Smooth muscle cell (in vitro differentiated cells): ENCODE results near the gene LEFTY1. TPM values are rescaled to one million over a fixed set of nuclear protein-coding genes. Genes with fewer than 3 reads are reported as not detected.

Experiments
- DNase-seq: peaks from one replicate; lab custom pipeline; 2025; ENCODE audit not compliant: unreplicated experiment; lab: John Stamatoyannopoulos, UW
- H2AFZ ChIP-seq: fragments of 200-600 bp; sonication (generic); 2 replicates; pipeline ENCODE4 v1.6.0; 2016; ENCODE audit warnings: antibody characterized with exemption, low read depth, mild to moderate bottlenecking
- H3F3A ChIP-seq: fragments of 200-600 bp; sonication (generic); 2 replicates; pipeline ENCODE4 v1.6.0; 2017; ENCODE audit warnings: antibody characterized with exemption, low read depth
- H3K27ac ChIP-seq: fragments of 200-600 bp; sonication (generic); 2 replicates; pipeline ENCODE4 v1.5.1; 2016; ENCODE audit warnings: low read depth, mild to moderate bottlenecking
- H3K27me3 ChIP-seq: fragments of 200-600 bp; sonication (generic); 2 replicates; pipeline ENCODE4 v1.6.1; 2016; ENCODE audit warnings: low read depth, mild to moderate bottlenecking
- H3K36me3 ChIP-seq: fragments of 200-600 bp; sonication (generic); 2 replicates; pipeline ENCODE4 v1.5.1; 2016; ENCODE audit warnings: low read depth
- H3K4me1 ChIP-seq: fragments of 200-600 bp; sonication (generic); 2 replicates; pipeline ENCODE4 v1.5.1; 2016; ENCODE audit warnings: low read depth
- H3K4me2 ChIP-seq: fragments of 200-600 bp; sonication (generic); 2 replicates; pipeline ENCODE4 v1.6.0; 2016; ENCODE audit warnings: mild to moderate bottlenecking
- H3K4me3 ChIP-seq: fragments of 200-600 bp; sonication (generic); 2 replicates; pipeline ENCODE4 v1.5.1; 2016; ENCODE audit warnings: mild to moderate bottlenecking
- H3K79me2 ChIP-seq: fragments of 200-600 bp; sonication (generic); 2 replicates; pipeline ENCODE4 v1.6.0; 2016; ENCODE audit warnings: low read depth, mild to moderate bottlenecking
- H3K9ac ChIP-seq: fragments of 200-600 bp; sonication (generic); 2 replicates; pipeline ENCODE4 v1.6.0; 2016; ENCODE audit warnings: low read depth
- H3K9me3 ChIP-seq: fragments of 200-600 bp; sonication (generic); replicated peaks from 2 replicates; pipeline ENCODE4 v1.5.1; 2016; ENCODE audit warnings: low read depth
- H4K20me1 ChIP-seq: fragments of 200-600 bp; sonication (generic); 2 replicates; pipeline ENCODE4 v1.6.0; 2016; ENCODE audit warnings: low read depth
- WGBS: methylation state at CpG from one replicate; pipeline ENCODE4 v1.1.7; 2016; ENCODE audit warnings: low lambda C conversion rate; 5-methylcytosine and 5-hydroxymethylcytosine counted together
- polyA plus RNA-seq: library from polyadenylated mRNA; unstranded; fragments of >200 nt; fragmentation: Nextera tagmentation; extraction: Ambion mirVana; gene quantifications from 2 replicates; pipeline ENCODE4 v1.2.1, GENCODE V29; 2016
- total RNA-seq: library from RNA; depleted of rRNA; stranded (reverse); fragments of >200 nt; gene quantifications from 2 replicates; pipeline ENCODE4 v1.2.3, GENCODE V29; 2014
- TF ChIP-seq, protein P1 (sequence below): fragments of 200-600 bp; sonication (generic); IDR thresholded peaks from 2 replicates; pipeline ENCODE4 v1.5.1; 2017; ENCODE audit warnings: borderline replicate concordance, mild to moderate bottlenecking, antibody characterized with exemption; ENCODE audit not compliant: insufficient read depth, poor library complexity, severe bottlenecking

Gene LEFTY1
- total and polyA plus RNA-seq, 2 experiments from 2014 or later: not detected

DNA sequence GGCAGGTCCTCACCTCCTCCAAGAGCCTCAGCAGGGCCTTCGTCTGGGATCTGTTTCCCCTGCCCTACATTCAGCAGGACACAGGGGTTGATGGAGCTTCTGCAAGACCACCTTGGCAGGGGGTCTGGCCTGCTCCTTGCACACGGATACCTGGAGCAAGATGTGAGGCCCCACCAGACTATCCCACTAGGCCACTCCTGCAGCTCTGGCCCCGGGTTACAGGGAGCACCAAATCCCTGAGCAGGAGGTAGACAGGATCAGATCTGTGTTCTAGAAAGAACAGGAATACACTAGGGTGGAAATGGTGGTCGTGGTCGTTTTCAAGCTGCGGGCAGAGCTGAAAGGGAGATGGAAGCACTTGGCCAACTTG lies 45.5 kb downstream of the LEFTY1 start:
- H3K4me1 ChIP-seq: no peaks in the 10 kb centered on the region
- DNase-seq: no peak
- no peaks in the 10 kb centered on the region for H3K79me2 ChIP-seq
- H4K20me1 ChIP-seq: no peaks in the 10 kb centered on the region
- H3K9me3 ChIP-seq: no peaks in the 10 kb centered on the region
- 92% methylated on average over 6 of the region's 6 CpGs for WGBS
- no peaks in the 10 kb centered on the region for H3K36me3 ChIP-seq
- no peak overlapping the region for H3K27ac ChIP-seq
- no peaks in the 10 kb centered on the region for H3K27me3 ChIP-seq
- no peak overlapping the region for H2AFZ ChIP-seq
- H3K4me3 ChIP-seq: no peak overlapping the region
- TF ChIP-seq, protein P1, sequence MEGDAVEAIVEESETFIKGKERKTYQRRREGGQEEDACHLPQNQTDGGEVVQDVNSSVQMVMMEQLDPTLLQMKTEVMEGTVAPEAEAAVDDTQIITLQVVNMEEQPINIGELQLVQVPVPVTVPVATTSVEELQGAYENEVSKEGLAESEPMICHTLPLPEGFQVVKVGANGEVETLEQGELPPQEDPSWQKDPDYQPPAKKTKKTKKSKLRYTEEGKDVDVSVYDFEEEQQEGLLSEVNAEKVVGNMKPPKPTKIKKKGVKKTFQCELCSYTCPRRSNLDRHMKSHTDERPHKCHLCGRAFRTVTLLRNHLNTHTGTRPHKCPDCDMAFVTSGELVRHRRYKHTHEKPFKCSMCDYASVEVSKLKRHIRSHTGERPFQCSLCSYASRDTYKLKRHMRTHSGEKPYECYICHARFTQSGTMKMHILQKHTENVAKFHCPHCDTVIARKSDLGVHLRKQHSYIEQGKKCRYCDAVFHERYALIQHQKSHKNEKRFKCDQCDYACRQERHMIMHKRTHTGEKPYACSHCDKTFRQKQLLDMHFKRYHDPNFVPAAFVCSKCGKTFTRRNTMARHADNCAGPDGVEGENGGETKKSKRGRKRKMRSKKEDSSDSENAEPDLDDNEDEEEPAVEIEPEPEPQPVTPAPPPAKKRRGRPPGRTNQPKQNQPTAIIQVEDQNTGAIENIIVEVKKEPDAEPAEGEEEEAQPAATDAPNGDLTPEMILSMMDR: no peak
- H3F3A ChIP-seq: no peaks in the 10 kb centered on the region
- H3K9ac ChIP-seq: no peak overlapping the region
- H3K4me2 ChIP-seq: no peak overlapping the region

DNA sequence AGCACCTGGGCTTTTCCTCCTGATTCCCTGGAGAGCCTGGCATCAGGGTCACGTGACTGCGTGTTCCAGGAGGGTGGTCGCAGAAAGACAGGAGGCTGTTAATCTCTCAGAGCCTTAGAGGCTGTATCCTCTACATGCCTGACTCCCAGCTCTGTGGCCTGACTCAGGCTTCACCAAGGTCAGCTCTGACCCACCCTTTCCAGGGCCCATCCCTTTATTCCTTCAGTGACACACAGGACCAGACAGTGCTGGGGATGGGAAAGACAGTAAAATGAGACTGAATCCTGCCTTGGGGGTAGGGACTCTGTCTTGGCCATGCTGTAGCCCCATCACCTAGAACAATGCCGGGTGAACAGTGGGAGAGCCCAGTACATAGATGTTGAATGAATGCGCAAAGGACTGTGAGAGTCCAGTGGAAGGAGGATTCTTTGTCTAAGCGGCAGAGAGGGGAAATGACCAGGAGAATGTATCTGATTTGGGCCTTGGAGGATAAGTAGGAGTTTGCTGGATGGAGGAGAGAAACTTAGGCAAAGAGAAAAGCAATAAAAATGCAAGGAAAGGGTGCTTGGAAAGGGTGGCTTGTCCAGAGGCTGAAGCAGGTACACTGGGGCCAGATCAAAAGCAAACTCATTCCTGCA lies 46.0 kb downstream of the LEFTY1 start:
- Histone ChIP-seq H3K4me2 (no peak overlapping the region), H2AFZ (no peak overlapping the region), H3F3A (no peaks in the 10 kb centered on the region), H3K79me2 (no peaks in the 10 kb centered on the region), H3K36me3 (no peaks in the 10 kb centered on the region), H3K9me3 (no peaks in the 10 kb centered on the region), H3K4me3 (no peak overlapping the region), H3K9ac (no peak overlapping the region), H3K27ac (no peak overlapping the region), H3K27me3 (no peaks in the 10 kb centered on the region), H4K20me1 (no peaks in the 10 kb centered on the region), H3K4me1 (no peaks in the 10 kb centered on the region)
- DNase-seq: no peak
- TF ChIP-seq, protein P1: no peak
- WGBS: 89% methylated on average over 6 of the region's 6 CpGs

DNA sequence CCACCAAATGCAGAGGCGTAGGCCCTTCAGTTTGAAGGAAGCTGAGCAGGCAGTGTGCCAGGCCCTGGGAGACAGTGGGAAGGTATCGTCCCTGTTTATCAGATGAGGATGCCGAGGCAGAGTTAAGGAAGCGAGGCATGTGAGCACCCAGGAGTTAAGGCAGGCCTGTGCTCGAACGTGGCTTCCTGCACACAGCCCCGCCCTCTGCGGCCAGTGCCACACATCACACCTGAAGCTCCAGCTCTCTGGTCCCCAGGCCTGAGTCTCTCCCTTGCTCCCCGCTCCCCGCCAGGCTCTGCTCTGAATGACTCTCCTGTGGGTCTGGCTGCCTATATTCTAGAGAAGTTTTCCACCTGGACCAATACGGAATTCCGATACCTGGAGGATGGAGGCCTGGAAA lies 46.9 kb downstream of the LEFTY1 start:
- no peaks in the 10 kb centered on the region for H3K9me3 ChIP-seq
- no peaks in the 10 kb centered on the region for H3K36me3 ChIP-seq
- no peaks in the 10 kb centered on the region for H4K20me1 ChIP-seq
- H3K27me3 ChIP-seq: no peaks in the 10 kb centered on the region
- H3K27ac ChIP-seq: no peak overlapping the region
- no peak overlapping the region for H3K4me3 ChIP-seq
- no peaks in the 10 kb centered on the region for H3K79me2 ChIP-seq
- H2AFZ ChIP-seq: no peak overlapping the region
- TF ChIP-seq, protein P1: no peak
- H3K4me1 ChIP-seq: no peaks in the 10 kb centered on the region
- H3F3A ChIP-seq: no peaks in the 10 kb centered on the region
- DNase-seq: no peak
- no peak overlapping the region for H3K4me2 ChIP-seq
- 95% methylated on average over 12 of the region's 12 CpGs for WGBS
- no peak overlapping the region for H3K9ac ChIP-seq

DNA sequence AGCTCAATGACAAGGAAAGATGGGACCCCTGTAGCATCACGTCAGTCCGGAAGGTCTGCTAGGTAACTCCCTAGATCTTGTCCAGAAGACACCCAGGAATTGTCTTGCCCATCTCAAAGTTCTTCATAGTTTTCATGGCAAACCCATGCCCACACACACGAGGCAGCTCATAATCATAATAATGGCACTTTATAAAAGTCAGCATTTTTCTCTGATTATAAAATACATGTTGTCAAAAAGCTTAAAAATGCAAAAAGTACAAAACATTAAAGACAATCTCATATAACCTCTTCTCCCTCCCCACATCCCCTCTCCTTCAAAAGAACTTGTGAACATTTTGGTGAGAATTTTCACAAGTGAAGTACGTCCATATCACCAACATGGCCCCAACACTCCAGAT lies 48.2 kb downstream of the LEFTY1 start:
- Histone ChIP-seq H3K36me3 (no peaks in the 10 kb centered on the region), H3K4me1 (no peaks in the 10 kb centered on the region), H2AFZ (no peak overlapping the region), H3K79me2 (no peaks in the 10 kb centered on the region), H3F3A (no peaks in the 10 kb centered on the region), H3K27me3 (no peaks in the 10 kb centered on the region), H3K9ac (no peak overlapping the region), H3K4me3 (no peak overlapping the region), H3K27ac (no peak overlapping the region), H3K4me2 (no peak overlapping the region), H4K20me1 (no peaks in the 10 kb centered on the region), H3K9me3 (no peaks in the 10 kb centered on the region)
- WGBS: 98% methylated on average over 4 of the region's 4 CpGs
- no peak for DNase-seq
- TF ChIP-seq, protein P1: no peak
